Astrocyte of the spinal cord (primary cell): ENCODE data around the gene RGPD3.
"Not testable (repeated sequence)": the region's sequence is repeated elsewhere in the genome, so short reads cannot be mapped to it uniquely, and the experiment has no call there.

Experiments used
- DNase-seq: peaks from one replicate; pipeline ENCODE4 v3.0.0; 2011; ENCODE audit warnings: low read depth, low spot score
- H3K4me3 ChIP-seq: 2 replicates; pipeline ENCODE4 v1.5.1; 2011; ENCODE audit warnings: low read depth, mild to moderate bottlenecking, low read length, moderate library complexity
- CTCF ChIP-seq: IDR thresholded peaks from 2 replicates; pipeline ENCODE4 v1.5.1; 2012; ENCODE audit warnings: low read depth, mild to moderate bottlenecking, low read length, inconsistent platforms
- in situ Hi-C: cut with HindIII; loops from 2 replicates; pipeline ENCODE4 v1.10.0; 2017; ENCODE audit warnings: low sequenced_read_pairs

The RGPD3 gene

GRCh38 chr2:106502351-106502750 lies 34.1 kb upstream of the RGPD3 start:
- H3K4me3 ChIP-seq, DNase-seq, in situ Hi-C loops: not testable (repeated sequence)

DNA sequence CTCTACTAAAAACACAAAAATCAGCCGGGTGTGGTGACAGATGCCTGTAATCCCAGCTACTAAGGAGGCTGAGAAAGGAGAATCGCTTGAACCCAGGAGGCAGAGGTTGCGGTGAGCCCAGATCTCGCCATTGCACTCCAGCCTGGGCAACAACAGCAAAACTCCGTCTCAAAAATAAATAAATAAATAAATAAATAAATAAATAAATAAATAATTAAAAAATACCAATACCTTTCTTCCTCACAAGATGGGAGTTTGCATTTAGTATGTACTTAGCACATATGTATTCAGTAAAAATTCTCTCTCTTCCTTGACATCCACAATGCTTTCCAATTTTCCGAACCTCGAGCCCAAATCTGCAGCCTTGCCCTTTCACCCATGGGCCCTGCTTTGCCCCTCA lies 32.1 kb upstream of the RGPD3 start:
- DNase-seq, in situ Hi-C loops, H3K4me3 ChIP-seq: not testable (repeated sequence)

- DNase-seq, H3K4me3 ChIP-seq, in situ Hi-C loops: not testable (repeated sequence)
These were observed 30.3 kb upstream of the RGPD3 start for GRCh38 chr2:106498549-106498948.

DNA sequence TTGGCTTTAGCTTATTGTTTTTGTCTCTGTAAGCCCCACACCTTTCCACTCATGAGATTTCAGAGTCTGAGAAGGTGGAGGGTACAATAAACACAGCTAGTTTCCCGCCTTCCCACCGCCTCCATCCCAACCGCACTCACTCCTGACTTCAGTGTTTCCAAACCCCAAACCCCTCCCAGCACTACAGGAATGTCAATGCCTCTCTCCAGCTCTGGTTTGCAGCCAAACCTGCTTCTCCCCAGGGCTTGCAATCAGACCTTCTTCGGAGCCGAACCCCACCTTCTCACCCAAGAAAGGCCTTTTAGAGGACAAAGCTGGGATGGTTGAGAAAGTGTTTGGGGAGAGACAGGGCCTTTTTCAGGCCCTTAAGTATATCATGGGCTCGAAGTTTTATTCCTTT lies 24.7 kb upstream of the RGPD3 start:
- DNase-seq, H3K4me3 ChIP-seq, in situ Hi-C loops: not testable (repeated sequence)

DNA sequence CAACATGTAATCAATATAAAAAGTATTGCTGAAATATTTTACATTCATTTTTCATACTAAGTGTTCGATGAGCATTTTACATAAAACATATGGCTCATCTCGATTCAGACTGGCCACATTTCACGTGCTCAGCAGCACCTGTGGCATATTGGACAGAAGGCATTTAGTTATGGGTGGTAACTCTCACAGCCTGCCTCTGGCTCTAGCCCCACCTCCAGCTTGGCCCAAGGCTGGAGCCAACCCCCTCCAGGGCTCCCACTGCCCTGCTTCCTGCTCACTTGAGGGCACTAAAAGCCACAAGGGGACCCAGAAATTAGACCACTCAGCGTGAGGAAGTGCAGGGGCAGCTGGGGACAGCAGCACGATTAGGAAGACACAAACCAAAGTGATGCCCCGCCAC lies 24.2 kb upstream of the RGPD3 start:
- H3K4me3 ChIP-seq, in situ Hi-C loops, DNase-seq: not testable (repeated sequence)

DNA sequence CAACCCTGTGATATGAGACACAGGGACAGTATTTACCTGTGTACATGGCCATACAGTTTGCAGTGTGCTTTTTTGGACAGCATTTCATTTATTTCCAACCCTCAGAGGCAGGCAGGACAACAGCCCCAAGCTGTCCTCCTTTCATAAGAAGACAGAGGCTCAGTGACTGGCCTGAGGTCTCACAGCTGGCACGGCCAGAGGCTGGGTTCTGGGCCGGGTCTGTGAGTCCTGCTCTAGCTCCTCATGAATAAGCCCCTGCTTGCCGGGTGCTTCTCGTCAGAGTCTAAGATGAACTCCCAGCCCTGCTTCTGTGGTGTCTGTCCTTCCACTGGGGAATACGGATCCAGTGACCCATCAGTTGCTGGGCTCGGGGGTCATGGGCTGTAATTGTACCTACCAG lies 21.5 kb upstream of the RGPD3 start:
- H3K4me3 ChIP-seq, in situ Hi-C loops, DNase-seq: not testable (repeated sequence)

DNA sequence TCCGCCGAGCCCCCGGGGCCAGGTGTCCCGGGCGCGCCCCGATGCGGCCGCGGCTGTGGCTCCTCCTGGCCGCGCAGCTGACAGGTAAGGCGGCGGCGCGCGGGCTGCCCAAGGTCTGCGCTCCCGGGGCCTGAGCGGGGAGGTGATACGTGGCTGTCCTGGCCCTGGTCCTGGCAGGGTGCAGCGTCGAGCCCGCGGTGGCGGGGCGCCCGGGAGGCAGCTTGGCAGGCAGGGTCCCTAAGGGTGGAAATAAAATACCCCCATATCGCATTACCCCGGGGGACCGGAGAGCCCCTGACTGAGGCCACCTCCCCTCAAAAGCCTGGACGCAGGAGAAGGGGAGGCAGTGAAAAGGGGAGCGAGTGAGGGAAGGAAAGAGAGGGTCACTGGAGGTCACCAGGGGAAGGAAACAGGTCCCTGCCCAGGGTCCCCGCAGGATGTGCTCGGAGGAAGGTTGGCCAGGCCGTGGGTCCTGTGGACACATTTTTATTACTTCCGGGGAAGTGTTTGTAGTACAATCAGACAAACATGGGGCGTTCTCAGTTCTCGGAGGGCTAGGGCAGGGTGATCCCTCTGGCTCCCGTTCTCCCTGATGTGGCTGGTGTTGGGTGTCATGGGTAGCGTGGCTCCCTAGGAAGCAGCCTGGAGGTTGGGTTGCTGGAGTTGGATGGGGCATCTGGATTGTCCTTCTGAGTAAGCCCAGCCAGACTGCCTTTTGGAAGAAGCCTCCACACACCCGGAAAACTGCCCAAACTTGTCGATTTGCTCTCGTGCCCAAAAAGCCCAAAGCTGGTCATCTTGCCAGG lies 19.4 kb upstream of the RGPD3 start:
- in situ Hi-C loops, DNase-seq, H3K4me3 ChIP-seq: not testable (repeated sequence)

GRCh38 chr2:106486551-106487385 lies 18.6 kb upstream of the RGPD3 start, which contains the start of gene CD8B2:
Gene CD8B2 (plus strand): TSS chr2:106487364. CDS start chr2:106487427, 63 bp downstream.
- H3K4me3 ChIP-seq, DNase-seq, in situ Hi-C loops: not testable (repeated sequence)

DNA sequence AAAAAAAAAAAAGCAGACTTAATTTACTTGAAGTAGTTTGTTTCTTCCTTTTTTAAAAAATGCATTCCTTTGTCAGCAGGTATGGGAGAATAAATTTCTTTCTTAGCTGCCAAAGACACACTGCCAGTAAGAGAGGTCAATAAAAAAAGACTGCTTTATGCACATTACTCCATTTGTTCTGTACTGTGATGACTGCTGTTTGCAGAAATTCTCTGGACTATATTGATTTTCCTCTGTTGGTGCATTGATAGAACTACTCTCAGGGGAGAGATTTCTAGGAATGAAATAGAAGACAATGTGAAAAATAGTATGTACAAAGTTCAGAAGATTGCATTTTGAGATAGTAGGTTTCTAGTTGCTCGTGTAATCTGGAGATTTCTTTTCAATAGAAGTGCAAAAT lies 11.3 kb upstream of the RGPD3 start:
- in situ Hi-C loops, DNase-seq, H3K4me3 ChIP-seq: not testable (repeated sequence)

DNA sequence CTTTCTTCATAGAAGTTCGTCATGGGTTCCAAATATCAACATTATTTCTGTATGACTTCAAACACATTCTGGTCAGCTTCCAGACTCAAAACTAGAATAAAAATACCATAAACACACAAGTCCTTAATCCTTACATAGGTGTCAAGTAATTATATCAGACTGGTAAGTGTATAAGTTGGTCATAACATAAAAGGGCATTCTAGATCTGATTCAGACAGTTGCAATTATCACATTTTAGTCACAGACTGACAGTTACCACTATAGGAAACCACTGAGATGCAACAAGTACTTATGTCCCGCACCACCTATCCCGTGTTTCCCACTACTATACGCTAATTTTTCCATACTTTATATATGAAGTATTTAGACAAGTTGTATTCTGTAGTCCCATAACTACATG lies 9.4 kb upstream of the RGPD3 start:
- DNase-seq, in situ Hi-C loops, H3K4me3 ChIP-seq: not testable (repeated sequence)

- not testable (repeated sequence) for DNase-seq
- TF ChIP-seq CTCF: peak; percentile 14
These were observed 2.4 kb upstream of the RGPD3 start for GRCh38 chr2:106470658-106471057.

DNA sequence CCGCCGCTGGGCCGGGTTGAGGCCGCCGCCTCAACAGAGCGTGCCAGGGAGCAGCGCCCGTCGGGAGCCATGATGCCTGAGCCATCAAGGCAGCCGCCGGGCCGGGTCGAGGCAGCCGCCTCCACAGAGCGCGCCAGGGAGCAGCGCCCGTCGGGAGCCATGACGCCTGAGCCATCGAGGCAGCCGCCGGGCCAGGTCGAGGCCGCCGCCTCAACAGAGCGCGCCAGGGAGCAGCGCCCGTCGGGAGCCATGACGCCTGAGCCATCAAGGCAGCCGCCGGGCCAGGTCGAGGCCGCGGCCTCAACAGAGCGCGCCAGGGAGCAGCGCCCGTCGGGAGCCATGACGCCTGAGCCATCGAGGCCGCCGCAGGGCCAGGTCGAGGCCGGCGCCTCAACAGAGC lies 697 bp downstream of the RGPD3 start:
- H3K4me3 ChIP-seq, in situ Hi-C loops, DNase-seq: not testable (repeated sequence)

More at GRCh38 chr2:106470658-106471057, 2.4 kb upstream of the RGPD3 start:
- H3K4me3 ChIP-seq, in situ Hi-C loops: not testable (repeated sequence)

- in situ Hi-C loops, H3K4me3 ChIP-seq, DNase-seq: not testable (repeated sequence)
These were observed 6.3 kb downstream of the RGPD3 start for GRCh38 chr2:106461882-106462281.

DNA sequence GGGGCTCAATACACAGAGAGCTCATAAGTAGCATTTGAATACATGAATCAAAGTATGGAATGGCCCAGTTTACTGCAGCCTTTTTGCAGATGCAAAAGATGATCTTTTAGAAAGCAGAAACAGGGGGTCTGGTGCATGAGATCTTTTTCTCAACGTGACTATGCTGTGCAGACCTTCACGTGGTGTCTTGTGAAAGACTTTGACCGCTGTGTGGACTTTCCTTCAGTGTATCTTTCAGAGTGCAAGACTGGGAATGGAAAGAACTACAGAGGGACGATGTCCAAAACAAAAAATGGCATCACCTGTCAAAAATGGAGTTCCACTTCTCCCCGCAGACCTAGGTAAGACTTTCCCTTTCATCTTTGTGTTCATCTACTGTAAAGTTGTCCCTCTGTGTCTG lies 77.5 kb downstream of the RGPD3 start:
- DNase-seq, in situ Hi-C loops, H3K4me3 ChIP-seq: not testable (repeated sequence)

DNA sequence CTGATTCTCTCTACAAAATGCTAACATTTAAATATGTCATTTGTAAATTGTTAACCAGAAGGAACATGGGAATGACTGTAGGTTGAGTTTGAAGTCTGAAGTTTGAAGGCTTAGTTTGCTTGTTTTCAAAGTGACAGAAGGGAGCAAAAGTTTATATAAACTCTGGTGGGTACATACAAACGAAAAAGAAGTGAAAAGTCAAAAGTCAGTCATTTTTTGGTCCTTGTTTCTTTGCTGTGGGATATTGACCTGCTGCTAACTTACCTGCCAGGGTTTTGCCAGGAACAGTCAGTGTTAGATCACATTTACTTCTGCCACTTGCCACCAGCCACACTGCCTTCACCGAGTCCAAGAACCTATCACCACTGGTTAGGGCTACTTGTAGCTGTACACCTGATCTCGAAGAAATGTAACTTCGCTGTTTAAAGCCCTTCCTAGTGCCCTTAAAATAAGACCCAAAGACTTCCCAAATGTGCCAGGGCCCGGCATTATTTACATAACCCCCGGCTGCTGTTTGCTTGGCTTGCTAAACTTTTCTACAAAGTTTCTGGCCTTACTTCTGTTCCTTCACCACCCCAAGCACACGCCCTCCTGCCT lies 79.3 kb downstream of the RGPD3 start:
- in situ Hi-C loops, DNase-seq, H3K4me3 ChIP-seq: not testable (repeated sequence)

- DNase-seq, in situ Hi-C loops, H3K4me3 ChIP-seq: not testable (repeated sequence)
These were observed 83.7 kb downstream of the RGPD3 start for GRCh38 chr2:106384548-106384947.
